DOHH2 (cell line): Measurements from ENCODE around the gene CFAP77.

ENCODE experiments used
- EZH2phosphoT487 ChIP-seq: fragments of 200-600 bp; sonication (generic); IDR thresholded peaks from 2 replicates; pipeline ENCODE4 v1.6.1; 2017; ENCODE audit warnings: borderline replicate concordance, mild to moderate bottlenecking, antibody characterized with exemption, low read length, moderate library complexity, mixed read lengths
- TF ChIP-seq, protein P1 (sequence below): fragments of 200-600 bp; sonication (generic); IDR thresholded peaks from one replicate; pipeline ENCODE4 v1.5.1; 2014; ENCODE audit warnings: antibody characterized with exemption, mild to moderate bottlenecking, low read depth, low read length; ENCODE audit not compliant: poor library complexity, severe bottlenecking

DNA sequence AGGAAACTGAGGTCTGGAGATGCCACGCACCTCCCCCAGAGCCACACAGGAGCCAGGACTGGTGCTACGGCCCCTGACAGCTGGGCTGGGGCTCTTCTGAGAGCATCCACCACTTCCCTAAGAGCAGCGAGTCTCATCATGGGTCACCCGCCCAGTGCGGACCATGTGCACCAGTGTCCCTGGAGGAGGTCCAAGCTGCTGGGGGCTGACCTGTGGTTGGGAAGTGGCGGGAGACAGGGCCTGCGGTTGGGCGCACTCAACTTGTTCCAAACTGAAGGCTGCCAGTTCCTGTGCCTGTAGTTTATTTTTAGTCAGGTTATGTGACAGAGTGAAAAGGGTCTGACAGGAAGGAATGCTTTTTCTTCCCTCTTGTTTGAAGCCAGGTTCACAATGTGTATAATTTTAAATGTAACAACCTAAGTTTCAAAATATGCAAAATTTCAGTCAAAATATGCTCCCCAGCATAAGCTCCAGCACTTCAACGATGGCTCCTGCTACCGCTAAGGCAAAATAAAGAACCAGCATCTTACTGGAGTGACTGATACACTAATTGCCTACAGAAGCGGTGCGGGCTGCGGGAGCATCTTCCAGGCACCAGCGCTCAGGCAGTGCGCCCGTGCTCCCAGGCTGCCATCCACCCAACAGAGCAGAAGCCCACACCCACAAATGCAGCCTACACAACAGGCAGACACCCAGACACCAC is 187.2 kb downstream of the CFAP77 start:
- TF ChIP-seq, protein P1, sequence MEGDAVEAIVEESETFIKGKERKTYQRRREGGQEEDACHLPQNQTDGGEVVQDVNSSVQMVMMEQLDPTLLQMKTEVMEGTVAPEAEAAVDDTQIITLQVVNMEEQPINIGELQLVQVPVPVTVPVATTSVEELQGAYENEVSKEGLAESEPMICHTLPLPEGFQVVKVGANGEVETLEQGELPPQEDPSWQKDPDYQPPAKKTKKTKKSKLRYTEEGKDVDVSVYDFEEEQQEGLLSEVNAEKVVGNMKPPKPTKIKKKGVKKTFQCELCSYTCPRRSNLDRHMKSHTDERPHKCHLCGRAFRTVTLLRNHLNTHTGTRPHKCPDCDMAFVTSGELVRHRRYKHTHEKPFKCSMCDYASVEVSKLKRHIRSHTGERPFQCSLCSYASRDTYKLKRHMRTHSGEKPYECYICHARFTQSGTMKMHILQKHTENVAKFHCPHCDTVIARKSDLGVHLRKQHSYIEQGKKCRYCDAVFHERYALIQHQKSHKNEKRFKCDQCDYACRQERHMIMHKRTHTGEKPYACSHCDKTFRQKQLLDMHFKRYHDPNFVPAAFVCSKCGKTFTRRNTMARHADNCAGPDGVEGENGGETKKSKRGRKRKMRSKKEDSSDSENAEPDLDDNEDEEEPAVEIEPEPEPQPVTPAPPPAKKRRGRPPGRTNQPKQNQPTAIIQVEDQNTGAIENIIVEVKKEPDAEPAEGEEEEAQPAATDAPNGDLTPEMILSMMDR: no peak
- TF ChIP-seq EZH2phosphoT487: no peak
